Measurements from ENCODE around the gene NODAL.

NODAL gene

DNA sequence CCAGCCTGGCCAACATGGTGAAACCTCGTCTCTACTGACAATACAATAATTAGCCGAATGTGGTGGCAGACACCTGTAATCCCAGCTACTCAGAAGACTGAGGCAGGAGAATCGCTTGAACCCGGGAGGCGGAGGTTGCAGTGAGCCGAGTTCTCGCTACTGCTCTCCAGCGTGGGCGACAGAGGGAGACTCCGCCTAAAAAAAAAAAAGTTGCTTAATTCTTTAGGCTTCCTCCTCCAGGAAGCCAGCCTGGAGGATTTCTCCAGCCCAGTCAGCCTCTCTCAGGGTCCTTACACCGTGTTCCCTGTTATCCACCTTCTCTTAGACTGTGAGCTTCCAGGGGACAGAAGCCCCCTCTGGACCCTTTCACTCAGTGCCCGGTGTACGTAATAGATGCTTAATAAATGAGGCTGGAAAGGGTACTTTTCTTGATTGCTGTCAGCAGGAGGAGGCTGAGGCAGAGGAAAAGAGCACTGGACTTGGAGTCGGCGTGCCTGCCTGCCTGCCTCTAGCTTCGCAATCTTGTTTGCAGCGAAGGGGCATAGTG lies 16.4 kb upstream of the NODAL start:
- ATAC-seq (ENCODE audit: low read depth) (no peak), DNase-seq (ENCODE audit: low spot score in 2 of 2) (no peak)
- Mint-ChIP-seq H3K9me3 (no peaks in the 10 kb centered on the region), H3K4me1 (peaks cover 5% of the 10 kb centered on the region), H3K36me3 (no peaks in the 10 kb centered on the region), H3K4me3 (no peak overlapping the region), H3K27me3 (peaks cover 27% of the 10 kb centered on the region), H3K27ac (no peak overlapping the region)

DNA sequence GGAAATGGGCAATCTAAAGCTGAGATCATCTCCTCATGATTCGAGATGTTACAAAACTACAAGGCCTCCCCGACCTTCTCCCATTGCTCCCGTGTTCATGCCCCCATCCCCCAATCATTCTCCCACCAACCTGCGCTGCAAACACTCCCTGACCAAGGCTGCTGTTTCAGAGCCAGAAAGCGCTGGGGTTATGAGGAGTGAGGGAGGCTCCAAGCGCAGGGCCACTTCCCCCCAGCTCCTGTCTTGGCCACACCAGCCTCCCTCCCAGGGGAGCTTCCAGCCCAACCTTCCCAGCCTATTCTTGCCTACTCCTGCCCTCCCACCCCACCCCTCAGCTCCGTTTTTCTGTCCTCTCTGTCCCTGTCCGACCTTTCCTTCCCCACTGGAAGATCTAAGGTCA lies 14.7 kb upstream of the NODAL start:
- Mint-ChIP-seq H3K27me3 (peaks cover 24% of the 10 kb centered on the region), H3K36me3 (no peaks in the 10 kb centered on the region), H3K4me1 (peaks cover 5% of the 10 kb centered on the region), H3K9me3 (no peaks in the 10 kb centered on the region), H3K27ac (no peak overlapping the region), H3K4me3 (no peak overlapping the region)
- ATAC-seq (ENCODE audit: low read depth) (no peak), DNase-seq (ENCODE audit: low spot score in 2 of 2) (no peak)

DNA sequence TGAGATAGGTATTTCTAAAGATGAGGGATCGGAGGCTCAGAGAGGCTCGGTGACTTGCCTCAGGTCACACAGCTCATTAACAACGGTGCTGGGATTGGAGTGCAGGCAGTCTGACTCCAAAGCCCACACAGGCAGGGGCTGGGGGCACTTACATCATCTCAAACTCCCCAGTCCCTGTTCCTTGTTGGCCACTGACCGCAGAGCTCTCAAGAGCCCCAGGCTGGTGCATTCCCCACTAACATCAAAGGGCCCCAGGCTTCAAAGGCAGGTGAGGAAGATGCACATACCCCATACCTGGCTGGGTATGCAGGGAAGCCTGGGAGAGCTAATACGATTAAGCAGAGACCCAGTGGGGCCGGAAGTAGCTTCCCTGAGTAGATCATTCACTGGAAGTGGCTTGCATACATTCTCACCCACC lies 13.7 kb upstream of the NODAL start:
- ATAC-seq (ENCODE audit: low read depth): no peak
- no peak overlapping the region for H3K4me3 Mint-ChIP-seq
- no peak overlapping the region for H3K27ac Mint-ChIP-seq

DNA sequence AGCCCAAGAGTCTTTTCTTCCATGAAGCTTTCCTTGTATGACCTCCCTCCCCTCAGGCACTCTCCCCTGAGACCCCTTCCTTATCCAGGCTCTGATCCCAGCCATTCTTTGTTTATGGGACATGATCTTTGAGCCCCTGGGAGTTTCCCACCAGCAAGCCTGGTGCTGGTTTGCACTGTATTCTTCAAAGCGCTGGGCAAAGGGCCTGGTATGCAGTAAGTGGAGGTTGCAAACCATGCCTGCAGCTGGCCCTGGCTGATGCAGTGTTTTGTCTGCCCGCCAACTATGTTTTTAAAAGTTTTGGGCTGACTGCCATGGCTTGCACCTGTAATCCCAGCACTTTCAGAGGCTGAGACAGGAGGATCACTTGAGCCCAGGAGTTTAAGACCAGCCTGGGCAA lies 6.8 kb upstream of the NODAL start:
- H3K9me3 Mint-ChIP-seq: no peaks in the 10 kb centered on the region
- no peaks in the 10 kb centered on the region for H3K36me3 Mint-ChIP-seq
- H3K4me3 Mint-ChIP-seq: no peak overlapping the region
- peaks cover 10% of the 10 kb centered on the region for H3K27me3 Mint-ChIP-seq
- DNase-seq (ENCODE audit: low spot score in 2 of 2) (no peak), ATAC-seq (ENCODE audit: low read depth) (no peak)
- H3K27ac Mint-ChIP-seq: no peak overlapping the region
- no peaks in the 10 kb centered on the region for H3K4me1 Mint-ChIP-seq

More for the DNA sequence above, 13.7 kb upstream of the NODAL start:
- Mint-ChIP-seq H3K4me1 (peaks cover 5% of the 10 kb centered on the region), H3K27me3 (peaks cover 24% of the 10 kb centered on the region), H3K9me3 (no peaks in the 10 kb centered on the region), H3K36me3 (no peaks in the 10 kb centered on the region)
- no peak for DNase-seq (ENCODE audit: low spot score in 2 of 2)

DNA sequence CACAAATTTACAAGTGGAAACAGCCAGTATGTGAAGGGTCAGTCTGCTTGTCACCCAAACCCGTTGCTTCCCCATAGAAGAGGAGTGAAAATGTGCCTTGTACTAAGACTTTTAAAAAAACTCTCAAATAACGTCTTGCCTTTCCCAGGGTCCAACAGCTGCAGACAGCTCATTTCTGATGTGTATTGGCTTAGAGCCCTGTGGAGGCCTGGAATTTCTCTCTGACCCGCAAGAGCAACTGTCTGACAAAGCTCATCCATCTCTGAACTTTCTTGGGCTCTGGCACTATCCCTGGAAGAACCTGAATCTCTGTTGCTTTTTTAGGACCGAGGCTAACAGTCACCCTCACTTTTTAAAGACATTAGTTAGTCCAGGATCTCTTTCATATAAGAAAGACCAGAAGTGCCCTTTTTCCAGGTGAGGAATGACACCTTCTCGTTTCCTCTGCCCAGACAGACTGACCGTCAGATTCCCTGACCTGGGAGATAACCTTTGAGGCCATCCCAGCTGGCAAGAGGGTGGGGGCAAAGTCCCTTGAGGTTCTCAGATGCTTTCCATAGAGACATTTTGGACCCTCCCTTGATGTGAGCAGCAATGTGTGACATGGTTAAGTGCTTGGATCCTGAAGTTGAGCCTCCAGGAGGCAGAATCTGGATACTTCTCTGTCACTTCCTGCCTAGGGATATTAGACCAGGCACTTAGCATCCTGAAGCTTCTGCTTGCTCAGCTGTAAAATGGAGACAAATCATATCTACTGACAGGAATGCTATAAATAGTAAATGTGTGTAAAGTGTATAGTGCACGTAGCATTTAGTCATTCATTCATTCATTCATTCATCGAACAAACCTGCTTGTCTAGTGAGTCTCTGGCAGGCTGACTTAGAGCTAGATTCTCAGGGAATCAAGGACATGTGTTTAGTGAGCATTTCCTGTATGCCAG lies 4.5 kb upstream of the NODAL start:
- Mint-ChIP-seq H3K36me3 (no peaks in the 10 kb centered on the region), H3K4me1 (peaks cover 4% of the 10 kb centered on the region), H3K9me3 (no peaks in the 10 kb centered on the region), H3K27ac (no peak overlapping the region), H3K4me3 (no peak overlapping the region), H3K27me3 (peaks cover 17% of the 10 kb centered on the region)
- ATAC-seq (ENCODE audit: low read depth) (no peak), DNase-seq (ENCODE audit: low spot score in 2 of 2) (no peak)

DNA sequence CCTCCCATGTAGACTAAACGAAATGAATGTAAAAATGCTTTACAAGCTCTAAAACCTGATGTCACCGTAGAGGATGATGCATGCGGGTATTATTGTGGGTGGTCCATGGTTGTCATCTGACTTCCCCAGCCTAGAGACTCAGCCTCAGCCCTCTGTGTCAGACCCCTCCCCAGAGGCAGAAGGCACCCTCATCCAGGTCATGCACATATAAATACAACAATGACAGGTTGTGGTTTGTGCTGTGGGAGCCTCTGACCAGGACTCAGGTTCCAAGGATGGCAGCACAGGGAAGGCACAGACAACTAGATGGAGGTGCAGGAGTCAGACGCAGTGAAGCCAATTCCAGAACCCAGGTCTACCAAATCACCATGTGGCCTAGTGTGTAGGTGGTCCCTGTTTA lies 3.3 kb upstream of the NODAL start:
- DNase-seq (ENCODE audit: low spot score in 2 of 2) (no peak), ATAC-seq (ENCODE audit: low read depth) (no peak)
- H3K27me3 Mint-ChIP-seq: peaks cover 15% of the 10 kb centered on the region
- H3K36me3 Mint-ChIP-seq: no peaks in the 10 kb centered on the region
- no peak overlapping the region for H3K27ac Mint-ChIP-seq
- H3K4me1 Mint-ChIP-seq: peaks cover 9% of the 10 kb centered on the region
- H3K4me3 Mint-ChIP-seq: no peak overlapping the region
- H3K9me3 Mint-ChIP-seq: no peaks in the 10 kb centered on the region

DNA sequence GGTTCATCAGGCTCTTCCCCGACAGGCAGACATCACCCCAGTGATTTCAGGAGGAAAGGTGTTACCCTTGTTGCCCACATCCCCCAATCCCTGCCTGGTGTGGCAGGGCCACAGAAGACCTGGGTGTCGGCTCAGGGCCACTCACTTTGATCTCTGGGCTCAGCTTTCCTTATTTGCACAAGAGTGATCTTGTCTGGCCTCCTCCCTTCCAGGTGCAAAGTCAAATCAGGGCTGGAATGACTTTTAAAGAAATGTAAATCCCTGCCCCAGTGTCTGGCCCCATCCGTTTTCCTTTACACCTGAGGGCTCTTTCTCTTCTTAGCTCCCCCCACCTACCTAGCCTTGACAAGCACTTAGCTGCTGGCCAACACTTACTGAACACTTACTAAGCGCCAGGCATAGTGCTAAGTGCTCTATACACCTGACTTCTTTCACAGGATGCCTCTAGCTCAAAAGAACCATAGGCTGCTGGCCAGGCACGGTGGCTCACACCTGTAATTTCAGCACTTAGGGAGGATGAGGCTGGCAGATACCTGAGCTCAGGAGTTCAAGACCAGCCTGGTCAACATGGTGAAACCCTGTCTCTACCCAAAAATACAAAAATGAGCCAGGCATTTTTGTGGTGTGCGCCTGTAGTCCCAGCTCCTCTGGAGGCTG lies 979 bp upstream of the NODAL start:
- no peak overlapping the region for H3K4me3 Mint-ChIP-seq

DNA sequence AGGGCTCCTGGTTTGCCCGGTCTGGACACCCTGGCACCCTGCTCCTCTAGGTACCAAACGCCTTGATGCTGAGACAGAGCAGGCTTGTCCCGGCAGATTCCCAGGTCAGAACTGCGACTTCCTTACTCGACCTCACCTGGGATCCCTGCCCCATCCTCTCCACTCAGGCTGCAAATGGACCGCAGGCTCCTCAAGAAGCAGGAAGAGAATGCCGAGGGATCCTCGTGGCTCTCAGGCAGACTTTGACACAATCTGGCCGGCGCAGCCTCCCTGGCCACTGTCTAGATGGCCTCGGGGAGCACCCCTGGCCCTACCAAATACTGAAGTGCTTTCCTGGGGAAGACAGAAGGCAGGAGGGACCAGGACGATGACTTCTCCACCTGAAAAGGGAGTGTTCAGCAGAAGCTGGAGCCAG lies 421 bp upstream of the NODAL start:
- Mint-ChIP-seq H3K27ac (no peak overlapping the region), H3K27me3 (peaks cover 17% of the 10 kb centered on the region), H3K9me3 (no peaks in the 10 kb centered on the region), H3K4me3 (peak overlapping the region; percentile 37), H3K4me1 (peaks cover 9% of the 10 kb centered on the region), H3K36me3 (peaks cover under 1% of the 10 kb centered on the region)
- DNase-seq (ENCODE audit: low spot score in 2 of 2) (no peak), ATAC-seq (ENCODE audit: low read depth) (no peak)

More for the DNA sequence above, 979 bp upstream of the NODAL start:
- ATAC-seq (ENCODE audit: low read depth) (no peak), DNase-seq (ENCODE audit: low spot score in 2 of 2) (no peak)
- peaks cover 17% of the 10 kb centered on the region for H3K27me3 Mint-ChIP-seq
- H3K27ac Mint-ChIP-seq: no peak overlapping the region
- no peaks in the 10 kb centered on the region for H3K36me3 Mint-ChIP-seq
- peaks cover 9% of the 10 kb centered on the region for H3K4me1 Mint-ChIP-seq
- no peaks in the 10 kb centered on the region for H3K9me3 Mint-ChIP-seq

DNA sequence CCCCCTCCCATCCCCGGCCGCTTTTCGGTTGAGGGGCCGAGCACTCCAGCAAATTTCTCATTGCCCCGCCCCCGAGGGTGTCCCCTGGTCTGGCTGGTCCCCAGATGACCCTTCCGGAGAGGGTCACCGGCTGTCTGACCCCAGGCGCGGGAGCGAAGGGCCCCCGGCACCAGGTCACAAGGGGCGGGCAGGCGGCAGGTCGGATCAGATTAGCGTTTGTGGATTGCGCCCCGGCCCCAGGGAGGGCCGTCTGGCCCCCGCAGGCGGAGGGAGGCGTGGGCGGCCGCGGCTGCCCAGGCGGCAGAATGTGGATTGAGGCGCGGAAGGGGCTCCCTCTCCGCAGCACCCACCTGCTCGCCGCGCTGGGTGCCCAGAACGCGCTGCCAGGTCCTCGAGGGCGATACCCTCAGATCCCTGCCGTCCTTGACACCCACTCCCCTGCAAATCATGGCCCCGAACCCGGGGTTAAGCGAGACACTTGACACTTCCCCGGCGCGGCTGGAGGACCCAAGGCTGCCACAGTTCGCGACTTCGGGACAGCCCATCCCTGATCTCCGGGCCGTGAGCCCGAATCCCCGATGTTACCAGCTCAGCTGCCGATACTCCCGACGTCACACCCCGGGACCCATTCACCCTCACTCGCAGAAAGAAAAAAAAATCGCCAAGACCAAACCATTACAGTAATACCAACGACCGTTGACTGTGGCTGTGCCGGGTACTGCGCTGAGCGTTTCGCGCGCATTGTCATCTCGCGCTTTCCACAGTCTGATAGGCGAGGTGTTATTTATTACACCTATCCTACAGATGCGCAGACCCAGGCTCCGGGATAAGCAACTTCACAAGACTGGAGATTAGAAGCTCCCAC lies 953 bp downstream of the NODAL start:
- H3K27me3 Mint-ChIP-seq: peaks cover 15% of the 10 kb centered on the region
- peaks cover 9% of the 10 kb centered on the region for H3K4me1 Mint-ChIP-seq
- ATAC-seq (ENCODE audit: low read depth) (peak; percentile 49), DNase-seq (ENCODE audit: low spot score in 2 of 2) (no peak)
- H3K27ac Mint-ChIP-seq: peak overlapping the region; percentile 7
- no peaks in the 10 kb centered on the region for H3K9me3 Mint-ChIP-seq
- peaks cover 2% of the 10 kb centered on the region for H3K36me3 Mint-ChIP-seq
- H3K4me3 Mint-ChIP-seq: peak overlapping the region; percentile 59

DNA sequence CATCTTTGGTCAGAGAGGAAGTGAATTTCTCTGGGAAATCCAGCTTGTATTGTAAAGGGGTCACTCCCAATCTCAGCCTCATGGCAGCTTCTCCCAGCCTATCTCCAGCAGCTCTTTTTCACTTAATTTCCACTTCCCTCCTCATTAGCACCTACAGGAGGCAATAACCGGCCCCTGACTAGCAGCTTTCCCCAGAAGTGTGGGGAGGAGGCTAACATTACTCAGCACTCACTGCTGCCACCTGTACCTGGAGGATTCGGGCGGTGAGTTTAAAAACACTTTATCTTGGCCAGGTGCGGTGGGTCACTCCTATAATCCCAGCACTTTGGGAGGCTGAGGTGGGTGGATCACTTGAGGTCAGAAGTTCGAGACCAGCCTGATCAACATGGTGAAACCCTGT lies 3.8 kb downstream of the NODAL start:
- peaks cover 2% of the 10 kb centered on the region for H3K36me3 Mint-ChIP-seq
- ATAC-seq (ENCODE audit: low read depth) (no peak), DNase-seq (ENCODE audit: low spot score in 2 of 2) (no peak)
- no peaks in the 10 kb centered on the region for H3K9me3 Mint-ChIP-seq
- H3K4me3 Mint-ChIP-seq: no peak overlapping the region
- H3K4me1 Mint-ChIP-seq: peaks cover 11% of the 10 kb centered on the region
- H3K27ac Mint-ChIP-seq: no peak overlapping the region
- H3K27me3 Mint-ChIP-seq: peaks cover 14% of the 10 kb centered on the region

DNA sequence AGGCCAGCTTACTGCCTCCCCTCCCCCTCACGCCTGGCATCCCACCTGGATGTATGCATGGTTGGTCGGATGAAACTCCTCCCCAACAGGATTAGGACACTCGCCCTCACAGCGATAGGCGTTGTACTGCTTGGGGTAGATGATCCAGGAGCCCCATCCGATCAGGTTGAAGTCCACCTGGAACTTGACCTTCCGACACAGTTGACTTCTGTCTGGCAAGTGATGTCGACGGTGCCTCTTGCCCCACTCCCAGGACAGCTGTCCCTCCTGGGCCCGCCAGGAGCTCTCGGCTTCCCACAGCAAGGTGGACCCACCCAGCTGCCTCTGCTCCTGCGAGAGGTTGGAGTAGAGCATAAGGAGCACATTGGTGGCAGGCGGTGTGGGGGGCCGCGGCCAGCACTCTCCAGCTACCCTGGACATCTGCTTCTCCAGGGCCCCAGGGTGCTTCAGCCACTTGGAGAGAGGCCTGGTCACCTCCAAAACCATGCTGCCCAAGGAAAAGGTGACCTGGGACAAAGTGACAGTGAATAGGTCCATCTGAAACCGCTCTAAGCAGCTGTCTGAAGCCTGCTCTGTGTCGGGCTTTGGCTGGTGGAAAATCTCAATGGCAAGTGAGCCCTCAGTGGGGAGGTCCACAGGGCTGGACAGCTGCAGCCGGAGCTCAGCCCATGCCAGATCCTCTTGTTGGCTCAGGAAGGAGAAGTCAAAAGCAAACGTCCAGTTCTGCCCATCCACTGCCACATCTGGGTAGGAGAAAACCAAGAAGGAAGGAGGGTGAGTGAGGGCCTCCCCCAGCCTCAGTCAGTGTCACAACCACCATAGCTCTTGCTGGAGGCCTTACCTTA lies 6.0 kb downstream of the NODAL start:
- Mint-ChIP-seq H3K4me1 (peaks cover 8% of the 10 kb centered on the region), H3K27me3 (peaks cover 3% of the 10 kb centered on the region), H3K9me3 (no peaks in the 10 kb centered on the region), H3K4me3 (no peak overlapping the region), H3K36me3 (peaks cover 2% of the 10 kb centered on the region), H3K27ac (no peak overlapping the region)
- DNase-seq (ENCODE audit: low spot score in 2 of 2) (no peak), ATAC-seq (ENCODE audit: low read depth) (no peak)

DNA sequence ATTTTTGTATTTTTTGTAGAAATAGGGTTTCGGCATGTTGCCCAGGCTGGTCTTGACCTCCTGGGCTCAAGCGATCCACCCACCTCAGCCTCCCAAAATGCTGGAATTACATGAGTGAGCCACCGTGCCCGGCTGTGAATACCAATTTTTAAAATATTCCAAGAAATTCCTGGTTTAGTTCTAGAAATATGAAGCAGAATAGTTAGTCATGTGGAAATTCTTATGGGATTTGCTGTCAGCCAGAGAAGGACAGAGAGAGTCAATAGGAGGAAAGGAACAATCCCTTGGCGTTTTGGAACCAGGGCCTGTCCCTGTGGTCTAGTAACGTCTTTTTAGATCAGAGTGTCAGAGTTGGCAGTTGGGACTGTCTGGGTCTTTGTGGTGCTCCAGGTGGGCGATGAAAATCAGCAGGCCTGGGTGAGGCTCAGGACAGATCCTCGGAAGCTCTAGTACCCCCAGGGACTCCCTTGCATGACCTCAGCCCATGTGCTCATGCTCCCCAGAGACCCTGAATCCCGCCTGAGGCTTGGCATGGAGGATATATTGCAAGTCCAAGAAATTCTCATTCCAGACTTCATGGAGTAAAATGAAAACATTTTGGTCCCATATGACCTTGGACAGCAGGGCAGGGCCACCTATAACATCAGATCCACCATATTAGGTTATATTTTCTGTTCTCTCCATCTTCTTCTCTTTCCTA lies 7.8 kb downstream of the NODAL start:
- Mint-ChIP-seq H3K4me3 (no peak overlapping the region), H3K4me1 (peaks cover 8% of the 10 kb centered on the region), H3K27ac (no peak overlapping the region), H3K27me3 (no peaks in the 10 kb centered on the region), H3K9me3 (no peaks in the 10 kb centered on the region), H3K36me3 (peaks cover 2% of the 10 kb centered on the region)
- DNase-seq (ENCODE audit: low spot score in 2 of 2): no peak
- ATAC-seq (ENCODE audit: low read depth): no peak
